CD4-positive, alpha-beta T cell treated with Interleukin-4 for 1 hour (primary cell): Measurements from ENCODE around the gene ACADS.

Experiments used
- DNase-seq, 2 donors: peaks; one replicate each; pipeline ENCODE4 v3.0.0-alpha.2; 2020 to 2022

Gene ACADS

GRCh38 chr12:120702637-120703036 is 23.0 kb upstream of the ACADS start:
- DNase-seq = no peak

GRCh38 chr12:120703311-120703942 is 22.2 kb upstream of the ACADS start:
- DNase-seq = no peak

- no peak for DNase-seq
Measured at GRCh38 chr12:120705618-120706017, 20.0 kb upstream of the ACADS start.

GRCh38 chr12:120706029-120706428 is 19.6 kb upstream of the ACADS start:
- no peak for DNase-seq

- DNase-seq = no peak
Measured at GRCh38 chr12:120708651-120709050, 17.0 kb upstream of the ACADS start.

GRCh38 chr12:120710031-120710804 is 15.4 kb upstream of the ACADS start, which contains the start of gene UNC119B:
UNC119B (plus strand) TSS chr12:120710458; CDS start chr12:120710475, 17 bp downstream.
- DNase-seq = peak; percentile 65 to 73

GRCh38 chr12:120710805-120711296 is 14.8 kb upstream of the ACADS start:
- peak in 1 of 2 donors; percentile 16 for DNase-seq

GRCh38 chr12:120711411-120711810 is 14.2 kb upstream of the ACADS start:
- no peak for DNase-seq

- no peak for DNase-seq
Measured at GRCh38 chr12:120712610-120713009, 13.0 kb upstream of the ACADS start.

GRCh38 chr12:120713861-120714482 is 11.7 kb upstream of the ACADS start:
- peak; percentile 83 to 87 for DNase-seq

- DNase-seq = no peak
Measured at GRCh38 chr12:120718055-120718454, 7.6 kb upstream of the ACADS start.

- no peak for DNase-seq
Measured at GRCh38 chr12:120719072-120719471, 6.6 kb upstream of the ACADS start.

- DNase-seq = no peak
Measured at GRCh38 chr12:120719496-120720233, 6.0 kb upstream of the ACADS start.

- DNase-seq = no peak
Measured at GRCh38 chr12:120720234-120720986, 5.2 kb upstream of the ACADS start.

GRCh38 chr12:120720987-120721801 is 4.4 kb upstream of the ACADS start:
- DNase-seq = no peak

GRCh38 chr12:120721866-120722265 is 3.8 kb upstream of the ACADS start:
- no peak for DNase-seq

- no peak for DNase-seq
Measured at GRCh38 chr12:120722784-120723183, 2.8 kb upstream of the ACADS start.

- no peak for DNase-seq
Measured at GRCh38 chr12:120724720-120725119, 906 bp upstream of the ACADS start.

- no peak for DNase-seq
Measured at GRCh38 chr12:120725151-120725658, 421 bp upstream of the ACADS start.

- DNase-seq = no peak
Measured at GRCh38 chr12:120726510-120726793, 826 bp downstream of the ACADS start.

- no peak for DNase-seq
Measured at GRCh38 chr12:120726961-120727360, 1.3 kb downstream of the ACADS start.
